C1 segment of cervical spinal cord (tissue), 14 donors: ENCODE measurements around the gene VPS13A.

Source experiments
- DNase-seq, 14 donors: peaks; one replicate each; lab custom pipeline; 2025; lab: John Stamatoyannopoulos, UW

VPS13A gene

GRCh38 chr9:77177143-77177893, at the start of gene VPS13A:
TSS of gene VPS13A (plus strand) at chr9:77177534. CDS start at chr9:77177705, 171 bp downstream.
- peak; percentile 14 to 84 (median 62) for DNase-seq

GRCh38 chr9:77128125-77128789, 49.1 kb upstream of the VPS13A start:
- no peak for DNase-seq

- no peak for DNase-seq
Measured at GRCh38 chr9:77131399-77131798, 45.9 kb upstream of the VPS13A start.

GRCh38 chr9:77133011-77133410, 44.3 kb upstream of the VPS13A start:
- DNase-seq: no peak

- no peak for DNase-seq
Measured at GRCh38 chr9:77142366-77142765, 35.0 kb upstream of the VPS13A start.

GRCh38 chr9:77149879-77150278, 27.5 kb upstream of the VPS13A start:
- DNase-seq: no peak

- DNase-seq: no peak
Measured at GRCh38 chr9:77152289-77152688, 25.0 kb upstream of the VPS13A start.

GRCh38 chr9:77156646-77157371, 20.5 kb upstream of the VPS13A start:
- DNase-seq: no peak

- DNase-seq: no peak
Measured at GRCh38 chr9:77158772-77159513, 18.4 kb upstream of the VPS13A start.

GRCh38 chr9:77161191-77161590, 16.1 kb upstream of the VPS13A start:
- DNase-seq: no peak

GRCh38 chr9:77161966-77162365, 15.4 kb upstream of the VPS13A start:
- DNase-seq: no peak

GRCh38 chr9:77162366-77162765, 15.0 kb upstream of the VPS13A start:
- DNase-seq: no peak

GRCh38 chr9:77163884-77164283, 13.4 kb upstream of the VPS13A start:
- DNase-seq: no peak

- no peak for DNase-seq
Measured at GRCh38 chr9:77166193-77166592, 11.1 kb upstream of the VPS13A start.

- DNase-seq: no peak
Measured at GRCh38 chr9:77170991-77171699, 6.2 kb upstream of the VPS13A start.

- DNase-seq: no peak
Measured at GRCh38 chr9:77175151-77175550, 2.2 kb upstream of the VPS13A start.

GRCh38 chr9:77176106-77176505, 1.2 kb upstream of the VPS13A start:
- DNase-seq: peak in 1 of 14 donors; percentile 20

- DNase-seq: peak in 1 of 14 donors; percentile 65
Measured at GRCh38 chr9:77176686-77177142, 620 bp upstream of the VPS13A start.

GRCh38 chr9:77177894-77178794, 810 bp downstream of the VPS13A start:
- peak in 9 of 14 donors; percentile 10 to 52 (median 40) for DNase-seq

GRCh38 chr9:77180056-77180455, 2.7 kb downstream of the VPS13A start:
- DNase-seq: no peak
